OCI-LY3 (cell line): ENCODE results near the gene EFNA5.

Experiments used
- CTCF ChIP-seq: fragments of 200-600, 300-600 bp; sonication (generic); IDR thresholded peaks from 2 replicates; pipeline ENCODE4 v1.5.1; 2014; ENCODE audit warnings: antibody characterized with exemption, low read length, low read depth
- EZH2phosphoT487 ChIP-seq: fragments of 200-600 bp; shearing (Covaris generic); IDR thresholded peaks from 2 replicates; pipeline ENCODE4 v1.6.1; 2018; ENCODE audit warnings: antibody characterized with exemption, mixed run types, low read depth

DNA sequence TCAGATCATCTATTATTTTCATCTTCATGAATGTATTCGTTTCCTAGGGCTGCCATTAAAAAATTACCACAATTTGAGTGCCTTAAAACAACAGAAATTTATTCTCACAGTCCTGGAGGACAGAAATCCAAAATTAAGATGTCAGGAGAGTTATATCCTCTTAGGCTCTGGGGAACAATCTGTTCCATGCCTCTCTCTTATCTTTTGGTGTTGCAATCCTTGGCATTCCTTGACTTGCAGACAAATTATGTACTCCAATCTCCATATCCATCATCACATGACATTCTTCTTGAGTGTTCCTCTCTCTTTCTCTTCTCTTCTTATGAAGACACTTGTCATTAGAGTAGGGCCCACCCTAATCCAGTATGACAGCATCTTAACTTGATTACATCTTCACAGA is 339.4 kb downstream of the EFNA5 start:
- TF ChIP-seq CTCF (no peak), EZH2phosphoT487 (no peak)
